ENCODE measurements around the gene RBPMS2.

- TF ChIP-seq CTCF (IDR thresholded peaks at IDR 0.05; ENCODE audit: low read depth, low read length) (no peak), EZH2phosphoT487 (IDR thresholded peaks at IDR 0.05; ENCODE audit: low read depth) (no peak)
Observed at GRCh38 chr15:64810497-64811326, 35.3 kb upstream of the RBPMS2 start.

Data from OCI-LY3 (cell line).